ENCODE measurements around the gene LINGO3. TPM values are rescaled to one million over a fixed set of nuclear protein-coding genes. Genes with fewer than 3 reads are reported as not detected.

LINGO3 gene
- total and polyA plus RNA-seq, 2 experiments from 2014 or later, result 0.29 to 0.45 TPM

GRCh38 chr19:2342656-2343288 is 34.8 kb upstream of the LINGO3 start:
- Histone ChIP-seq H3K36me3 (ENCODE audit: insufficient read depth) (no peaks in the 10 kb centered on the region), H3K79me2 (replicated peaks; ENCODE audit: insufficient read depth) (no peaks in the 10 kb centered on the region), H3K9me2 (ENCODE audit: insufficient read depth) (no peaks in the 10 kb centered on the region), H3K27ac (ENCODE audit: low read depth) (no peak overlapping the region), H3K4me3 (no peak overlapping the region), H3F3A (replicated peaks; ENCODE audit: low read depth) (no peaks in the 10 kb centered on the region), H2AFZ (no peak overlapping the region), H4K20me1 (replicated peaks; ENCODE audit: insufficient read depth) (no peaks in the 10 kb centered on the region), H3K4me2 (no peak overlapping the region), H3K4me1 (ENCODE audit: insufficient read depth) (no peaks in the 10 kb centered on the region), H3K27me3 (ENCODE audit: insufficient read depth) (no peaks in the 10 kb centered on the region)
- Mint-ChIP-seq H3K4me3 (no peak overlapping the region), H3K36me3 (ENCODE audit: low read depth) (peaks cover 7% of the 10 kb centered on the region; the same call in 2 of the 3 replicates), H3K27ac (no peak overlapping the region), H3K27me3 (ENCODE audit: insufficient read depth, low read depth, poor library complexity) (peaks cover 2% of the 10 kb centered on the region), H3K4me1 (peaks cover 4% of the 10 kb centered on the region; the same call in 2 of the 3 replicates), H3K9me3 (no peaks in the 10 kb centered on the region)
- no peak for TF ChIP-seq EZH2 (IDR thresholded peaks at IDR 0.05; ENCODE audit: low read depth, unreplicated experiment)
- no peak for TF ChIP-seq ZNF114 (CRISPR knock-in tag; IDR thresholded peaks at IDR 0.05)
- no peak for TF ChIP-seq CREB1 (CRISPR knock-in tag; IDR thresholded peaks at IDR 0.05; ENCODE audit: low read depth)
- TF ChIP-seq, protein P1, sequence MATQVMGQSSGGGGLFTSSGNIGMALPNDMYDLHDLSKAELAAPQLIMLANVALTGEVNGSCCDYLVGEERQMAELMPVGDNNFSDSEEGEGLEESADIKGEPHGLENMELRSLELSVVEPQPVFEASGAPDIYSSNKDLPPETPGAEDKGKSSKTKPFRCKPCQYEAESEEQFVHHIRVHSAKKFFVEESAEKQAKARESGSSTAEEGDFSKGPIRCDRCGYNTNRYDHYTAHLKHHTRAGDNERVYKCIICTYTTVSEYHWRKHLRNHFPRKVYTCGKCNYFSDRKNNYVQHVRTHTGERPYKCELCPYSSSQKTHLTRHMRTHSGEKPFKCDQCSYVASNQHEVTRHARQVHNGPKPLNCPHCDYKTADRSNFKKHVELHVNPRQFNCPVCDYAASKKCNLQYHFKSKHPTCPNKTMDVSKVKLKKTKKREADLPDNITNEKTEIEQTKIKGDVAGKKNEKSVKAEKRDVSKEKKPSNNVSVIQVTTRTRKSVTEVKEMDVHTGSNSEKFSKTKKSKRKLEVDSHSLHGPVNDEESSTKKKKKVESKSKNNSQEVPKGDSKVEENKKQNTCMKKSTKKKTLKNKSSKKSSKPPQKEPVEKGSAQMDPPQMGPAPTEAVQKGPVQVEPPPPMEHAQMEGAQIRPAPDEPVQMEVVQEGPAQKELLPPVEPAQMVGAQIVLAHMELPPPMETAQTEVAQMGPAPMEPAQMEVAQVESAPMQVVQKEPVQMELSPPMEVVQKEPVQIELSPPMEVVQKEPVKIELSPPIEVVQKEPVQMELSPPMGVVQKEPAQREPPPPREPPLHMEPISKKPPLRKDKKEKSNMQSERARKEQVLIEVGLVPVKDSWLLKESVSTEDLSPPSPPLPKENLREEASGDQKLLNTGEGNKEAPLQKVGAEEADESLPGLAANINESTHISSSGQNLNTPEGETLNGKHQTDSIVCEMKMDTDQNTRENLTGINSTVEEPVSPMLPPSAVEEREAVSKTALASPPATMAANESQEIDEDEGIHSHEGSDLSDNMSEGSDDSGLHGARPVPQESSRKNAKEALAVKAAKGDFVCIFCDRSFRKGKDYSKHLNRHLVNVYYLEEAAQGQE (IDR thresholded peaks at IDR 0.05; ENCODE audit: unreplicated experiment), result no peak
- TF ChIP-seq POLR2AphosphoS5 (IDR thresholded peaks at IDR 0.05; ENCODE audit: low read depth), result no peak
- TF ChIP-seq, protein P2, sequence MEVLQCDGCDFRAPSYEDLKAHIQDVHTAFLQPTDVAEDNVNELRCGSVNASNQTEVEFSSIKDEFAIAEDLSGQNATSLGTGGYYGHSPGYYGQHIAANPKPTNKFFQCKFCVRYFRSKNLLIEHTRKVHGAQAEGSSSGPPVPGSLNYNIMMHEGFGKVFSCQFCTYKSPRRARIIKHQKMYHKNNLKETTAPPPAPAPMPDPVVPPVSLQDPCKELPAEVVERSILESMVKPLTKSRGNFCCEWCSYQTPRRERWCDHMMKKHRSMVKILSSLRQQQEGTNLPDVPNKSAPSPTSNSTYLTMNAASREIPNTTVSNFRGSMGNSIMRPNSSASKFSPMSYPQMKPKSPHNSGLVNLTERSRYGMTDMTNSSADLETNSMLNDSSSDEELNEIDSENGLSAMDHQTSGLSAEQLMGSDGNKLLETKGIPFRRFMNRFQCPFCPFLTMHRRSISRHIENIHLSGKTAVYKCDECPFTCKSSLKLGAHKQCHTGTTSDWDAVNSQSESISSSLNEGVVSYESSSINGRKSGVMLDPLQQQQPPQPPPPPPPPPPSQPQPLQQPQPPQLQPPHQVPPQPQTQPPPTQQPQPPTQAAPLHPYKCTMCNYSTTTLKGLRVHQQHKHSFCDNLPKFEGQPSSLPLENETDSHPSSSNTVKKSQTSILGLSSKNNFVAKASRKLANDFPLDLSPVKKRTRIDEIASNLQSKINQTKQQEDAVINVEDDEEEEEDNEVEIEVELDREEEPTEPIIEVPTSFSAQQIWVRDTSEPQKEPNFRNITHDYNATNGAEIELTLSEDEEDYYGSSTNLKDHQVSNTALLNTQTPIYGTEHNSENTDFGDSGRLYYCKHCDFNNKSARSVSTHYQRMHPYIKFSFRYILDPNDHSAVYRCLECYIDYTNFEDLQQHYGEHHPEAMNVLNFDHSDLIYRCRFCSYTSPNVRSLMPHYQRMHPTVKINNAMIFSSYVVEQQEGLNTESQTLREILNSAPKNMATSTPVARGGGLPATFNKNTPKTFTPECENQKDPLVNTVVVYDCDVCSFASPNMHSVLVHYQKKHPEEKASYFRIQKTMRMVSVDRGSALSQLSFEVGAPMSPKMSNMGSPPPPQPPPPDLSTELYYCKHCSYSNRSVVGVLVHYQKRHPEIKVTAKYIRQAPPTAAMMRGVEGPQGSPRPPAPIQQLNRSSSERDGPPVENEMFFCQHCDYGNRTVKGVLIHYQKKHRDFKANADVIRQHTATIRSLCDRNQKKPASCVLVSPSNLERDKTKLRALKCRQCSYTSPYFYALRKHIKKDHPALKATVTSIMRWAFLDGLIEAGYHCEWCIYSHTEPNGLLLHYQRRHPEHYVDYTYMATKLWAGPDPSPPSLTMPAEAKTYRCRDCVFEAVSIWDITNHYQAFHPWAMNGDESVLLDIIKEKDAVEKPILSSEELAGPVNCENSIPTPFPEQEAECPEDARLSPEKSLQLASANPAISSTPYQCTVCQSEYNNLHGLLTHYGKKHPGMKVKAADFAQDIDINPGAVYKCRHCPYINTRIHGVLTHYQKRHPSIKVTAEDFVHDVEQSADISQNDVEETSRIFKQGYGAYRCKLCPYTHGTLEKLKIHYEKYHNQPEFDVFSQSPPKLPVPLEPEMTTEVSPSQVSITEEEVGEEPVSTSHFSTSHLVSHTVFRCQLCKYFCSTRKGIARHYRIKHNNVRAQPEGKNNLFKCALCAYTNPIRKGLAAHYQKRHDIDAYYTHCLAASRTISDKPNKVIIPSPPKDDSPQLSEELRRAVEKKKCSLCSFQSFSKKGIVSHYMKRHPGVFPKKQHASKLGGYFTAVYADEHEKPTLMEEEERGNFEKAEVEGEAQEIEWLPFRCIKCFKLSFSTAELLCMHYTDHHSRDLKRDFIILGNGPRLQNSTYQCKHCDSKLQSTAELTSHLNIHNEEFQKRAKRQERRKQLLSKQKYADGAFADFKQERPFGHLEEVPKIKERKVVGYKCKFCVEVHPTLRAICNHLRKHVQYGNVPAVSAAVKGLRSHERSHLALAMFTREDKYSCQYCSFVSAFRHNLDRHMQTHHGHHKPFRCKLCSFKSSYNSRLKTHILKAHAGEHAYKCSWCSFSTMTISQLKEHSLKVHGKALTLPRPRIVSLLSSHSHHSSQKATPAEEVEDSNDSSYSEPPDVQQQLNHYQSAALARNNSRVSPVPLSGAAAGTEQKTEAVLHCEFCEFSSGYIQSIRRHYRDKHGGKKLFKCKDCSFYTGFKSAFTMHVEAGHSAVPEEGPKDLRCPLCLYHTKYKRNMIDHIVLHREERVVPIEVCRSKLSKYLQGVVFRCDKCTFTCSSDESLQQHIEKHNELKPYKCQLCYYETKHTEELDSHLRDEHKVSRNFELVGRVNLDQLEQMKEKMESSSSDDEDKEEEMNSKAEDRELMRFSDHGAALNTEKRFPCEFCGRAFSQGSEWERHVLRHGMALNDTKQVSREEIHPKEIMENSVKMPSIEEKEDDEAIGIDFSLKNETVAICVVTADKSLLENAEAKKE (CRISPR knock-in tag; IDR thresholded peaks at IDR 0.05), result no peak
- TF ChIP-seq, protein P3, sequence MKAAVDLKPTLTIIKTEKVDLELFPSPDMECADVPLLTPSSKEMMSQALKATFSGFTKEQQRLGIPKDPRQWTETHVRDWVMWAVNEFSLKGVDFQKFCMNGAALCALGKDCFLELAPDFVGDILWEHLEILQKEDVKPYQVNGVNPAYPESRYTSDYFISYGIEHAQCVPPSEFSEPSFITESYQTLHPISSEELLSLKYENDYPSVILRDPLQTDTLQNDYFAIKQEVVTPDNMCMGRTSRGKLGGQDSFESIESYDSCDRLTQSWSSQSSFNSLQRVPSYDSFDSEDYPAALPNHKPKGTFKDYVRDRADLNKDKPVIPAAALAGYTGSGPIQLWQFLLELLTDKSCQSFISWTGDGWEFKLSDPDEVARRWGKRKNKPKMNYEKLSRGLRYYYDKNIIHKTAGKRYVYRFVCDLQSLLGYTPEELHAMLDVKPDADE (IDR thresholded peaks at IDR 0.05), result no peak
- ATAC-seq (no peak), DNase-seq (ENCODE audit: low spot score) (no peak)

All from GM23338 (cell line).